Activated CD4-positive, alpha-beta T cell treated with anti-CD3 and anti-CD28 coated beads for 36 hours (primary cell): Measurements from ENCODE around the gene PDE4B. TPM values are rescaled to one million over a fixed set of nuclear protein-coding genes. Genes with fewer than 3 reads are reported as not detected.
"Not testable (repeated sequence)": the region's sequence is repeated elsewhere in the genome, so short reads cannot be mapped to it uniquely, and the experiment has no call there.

Source experiments
- ATAC-seq: fragments of 200-7000 bp; cut with Tn5 transposase; one replicate; pipeline ENCODE4 v1.10.0; 2021; ENCODE audit warnings: mild to moderate bottlenecking, moderate library complexity
- CTCF ChIA-PET: fragments of 350-600 bp; sonication (Branson Sonifier 250); formaldehyde crosslinking; loops from one replicate; lab custom pipeline; 2021; ENCODE audit warnings: antibody characterized with exemption; lab: Charles Lee
- POLR2A ChIA-PET: fragments of 350-600 bp; sonication (Branson Sonifier 250); formaldehyde crosslinking; loops from one replicate; lab custom pipeline; 2021; ENCODE audit warnings: antibody characterized with exemption, inconsistent platforms; lab: Charles Lee
- DNase-seq: peaks from one replicate; pipeline ENCODE4 v3.0.0-alpha.2; 2020
- H3K27ac Mint-ChIP-seq: one replicate; pipeline ENCODE4 v1.8.0; 2021; ENCODE audit warnings: mixed read lengths
- H3K27me3 Mint-ChIP-seq: one replicate; pipeline ENCODE4 v1.8.0; 2021; ENCODE audit warnings: mixed read lengths
- H3K36me3 Mint-ChIP-seq: one replicate; pipeline ENCODE4 v1.8.0; 2021; ENCODE audit warnings: low read depth, mixed read lengths
- H3K4me1 Mint-ChIP-seq: one replicate; pipeline ENCODE4 v1.8.0; 2021; ENCODE audit warnings: mixed read lengths
- H3K4me3 Mint-ChIP-seq: one replicate; pipeline ENCODE4 v1.8.0; 2021; ENCODE audit warnings: mild to moderate bottlenecking, moderate library complexity, mixed read lengths
- H3K9me3 Mint-ChIP-seq: one replicate; pipeline ENCODE4 v1.8.0; 2021; ENCODE audit warnings: low read depth, mixed read lengths
- intact Hi-C, 2 experiments: fragments of 100-400 bp; cut with DNase I in 1 of 2; cut with micrococcal nuclease in 1 of 2; formaldehyde crosslinking; loops; one replicate each; pipeline versions ENCODE4 v1.14.2 to v1.15.1; 2022 to 2024; cut with DNase I, micrococcal nuclease
- total RNA-seq, 2 experiments: library from RNA; stranded (reverse); gene quantifications; one replicate each; pipeline ENCODE4 v1.2.3, GENCODE V29; 2021

Gene PDE4B
- total RNA-seq, 2 experiments from 2014 or later: 24.2 to 24.7 TPM

DNA sequence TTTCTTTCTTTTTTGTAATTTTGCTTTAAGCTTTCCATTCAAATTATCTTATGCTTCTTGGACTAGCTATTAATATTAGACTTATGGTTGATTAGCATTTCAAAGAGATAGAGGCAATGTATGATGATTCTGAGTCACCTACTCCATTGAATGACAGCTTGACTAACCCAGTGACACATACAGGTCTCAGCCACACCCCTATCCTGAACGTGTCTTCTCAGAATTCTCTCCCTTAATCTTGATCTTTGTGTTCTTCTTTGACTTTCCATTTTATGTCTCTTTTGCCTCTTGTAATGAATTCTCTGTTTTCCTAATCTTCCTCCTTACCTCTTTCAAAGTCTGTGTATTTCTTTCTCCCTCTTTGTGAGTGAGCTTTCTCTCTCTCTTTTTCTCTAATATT is 241.1 kb downstream of the PDE4B start:
- Mint-ChIP-seq H3K27ac (no peak overlapping the region), H3K27me3 (peaks cover 6% of the 10 kb centered on the region), H3K9me3 (peaks cover 9% of the 10 kb centered on the region), H3K4me3 (no peak overlapping the region), H3K4me1 (no peaks in the 10 kb centered on the region), H3K36me3 (no peaks in the 10 kb centered on the region)
- intact Hi-C loops: no loop called here
- no peak for ATAC-seq
- ChIA-PET POLR2A (no interaction called here), CTCF (interaction anchor here (0.7 to 1.6 kb wide), 5 partner anchors 18 to 209 kb away, joined by 3 read pairs; no protein-coding TSS in a partner anchor)
- DNase-seq: no peak

DNA sequence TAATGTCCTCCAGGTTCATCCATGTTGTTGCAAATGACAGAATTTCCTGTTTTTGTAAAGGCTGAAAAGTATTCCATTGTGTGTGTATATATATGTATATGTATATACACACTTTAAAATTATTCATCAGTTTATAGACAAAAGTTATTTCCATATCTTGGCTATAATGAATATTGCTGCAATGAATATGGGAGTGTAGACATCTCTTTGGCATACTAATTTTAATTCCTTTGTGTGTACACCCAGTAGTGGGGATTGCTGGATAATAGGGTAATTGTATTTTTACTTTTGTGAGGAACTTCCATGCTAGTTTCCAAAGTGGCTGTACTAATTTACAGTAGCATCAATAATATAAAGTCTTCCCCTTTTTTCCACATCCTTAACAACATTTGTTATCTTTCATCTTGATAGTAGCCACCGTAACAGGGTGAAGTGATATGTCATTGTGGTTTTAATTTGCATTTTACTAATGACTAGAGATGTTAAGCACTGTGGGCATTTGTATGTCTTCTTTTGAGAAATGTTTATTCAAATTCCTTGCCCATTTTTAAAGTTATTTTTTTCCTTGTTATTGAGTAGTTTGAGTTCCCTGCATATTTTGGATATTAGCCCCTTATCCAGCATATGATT is 243.0 kb downstream of the PDE4B start:
- Mint-ChIP-seq H3K27me3 (peaks cover 6% of the 10 kb centered on the region), H3K9me3 (no peaks in the 10 kb centered on the region), H3K27ac (no peak overlapping the region), H3K36me3 (no peaks in the 10 kb centered on the region), H3K4me3 (no peak overlapping the region), H3K4me1 (no peaks in the 10 kb centered on the region)
- ATAC-seq (no peak), DNase-seq (no peak)
- intact Hi-C loops: no loop called here
- ChIA-PET CTCF (no interaction called here), POLR2A (no interaction called here)

DNA sequence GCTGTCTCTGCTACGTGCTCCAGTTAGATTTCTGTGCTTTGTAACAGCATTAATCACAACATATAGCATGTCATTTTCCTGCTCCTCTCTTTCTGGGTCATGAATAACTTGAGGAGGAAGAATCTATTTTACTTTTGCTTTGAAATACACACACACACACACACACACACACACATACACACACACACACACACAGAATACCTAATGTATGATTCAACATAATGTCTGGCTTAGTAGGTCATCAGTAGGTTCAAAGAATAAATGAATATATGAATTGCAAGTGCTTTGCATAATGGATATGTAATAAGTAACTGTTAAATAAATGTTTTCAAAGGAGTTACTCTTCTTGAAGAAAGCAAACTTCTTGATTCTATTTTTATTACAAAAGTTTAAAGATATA is 249.0 kb downstream of the PDE4B start:
- intact Hi-C loops: no loop called here
- Mint-ChIP-seq H3K4me1 (no peaks in the 10 kb centered on the region), H3K27me3 (peaks cover 13% of the 10 kb centered on the region), H3K27ac (no peak overlapping the region), H3K9me3 (no peaks in the 10 kb centered on the region), H3K4me3 (no peak overlapping the region), H3K36me3 (no peaks in the 10 kb centered on the region)
- no peak for ATAC-seq
- no peak for DNase-seq
- ChIA-PET CTCF (interaction anchor here (1.1 kb wide), 1 partner anchor 11 kb away, joined by 3 read pairs; no protein-coding TSS in a partner anchor), POLR2A (no interaction called here)

DNA sequence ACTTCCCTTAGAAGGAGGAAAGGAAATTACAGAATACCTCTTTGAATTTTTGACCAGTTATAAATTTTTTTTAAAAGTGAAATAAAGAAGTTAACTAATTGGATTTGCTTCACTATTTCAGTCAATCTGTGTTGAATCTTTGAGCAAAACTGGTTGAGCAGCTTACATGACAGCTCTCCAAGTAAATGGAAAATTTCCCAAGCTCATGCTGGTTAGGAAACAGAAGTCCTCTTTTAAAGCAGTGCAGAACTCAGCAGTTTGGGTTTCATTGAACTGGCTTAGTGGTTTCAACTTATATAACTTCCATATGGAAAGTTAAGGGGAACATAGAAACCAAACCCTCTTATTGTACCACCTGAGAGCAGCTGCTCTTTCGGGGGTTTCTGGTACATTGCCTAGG is 250.5 kb downstream of the PDE4B start:
- Mint-ChIP-seq H3K27ac (no peak overlapping the region), H3K27me3 (peaks cover 13% of the 10 kb centered on the region), H3K4me3 (no peak overlapping the region), H3K4me1 (no peaks in the 10 kb centered on the region), H3K36me3 (no peaks in the 10 kb centered on the region), H3K9me3 (no peaks in the 10 kb centered on the region)
- ChIA-PET POLR2A (no interaction called here), CTCF (interaction anchor here (1.3 kb wide), 1 partner anchor 199 kb away, joined by 3 read pairs; no protein-coding TSS in a partner anchor)
- intact Hi-C loops: no loop called here
- DNase-seq (no peak), ATAC-seq (no peak)

DNA sequence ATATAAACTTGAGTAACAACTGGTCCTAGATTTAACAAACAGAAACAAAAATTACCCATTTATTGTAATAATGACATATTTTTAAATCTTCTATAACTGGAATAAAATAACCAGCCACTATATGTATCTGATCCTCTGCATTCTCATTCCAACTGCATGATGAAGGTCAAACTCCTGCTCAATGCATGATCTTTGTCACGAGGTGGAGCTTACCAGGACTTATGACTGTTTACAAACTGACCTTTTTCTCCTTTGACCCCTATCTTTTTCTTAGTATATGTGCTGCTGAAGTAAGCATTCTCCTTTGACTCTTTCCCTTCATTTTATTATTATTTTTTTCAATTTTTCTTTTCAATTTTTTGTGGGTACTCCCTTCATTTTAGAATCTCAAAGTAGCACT is 252.2 kb downstream of the PDE4B start:
- CTCF ChIA-PET: no interaction called here
- Mint-ChIP-seq H3K9me3 (no peaks in the 10 kb centered on the region), H3K36me3 (no peaks in the 10 kb centered on the region), H3K4me3 (no peak overlapping the region), H3K27me3 (peaks cover 10% of the 10 kb centered on the region), H3K27ac (no peak overlapping the region), H3K4me1 (no peaks in the 10 kb centered on the region)
- ATAC-seq (no peak), DNase-seq (no peak)
- intact Hi-C loops: loop anchor here in 1 of 2 experiments (1.0 kb wide), 1 partner anchor 17 kb away; no protein-coding TSS in a partner anchor
- POLR2A ChIA-PET: no interaction called here

DNA sequence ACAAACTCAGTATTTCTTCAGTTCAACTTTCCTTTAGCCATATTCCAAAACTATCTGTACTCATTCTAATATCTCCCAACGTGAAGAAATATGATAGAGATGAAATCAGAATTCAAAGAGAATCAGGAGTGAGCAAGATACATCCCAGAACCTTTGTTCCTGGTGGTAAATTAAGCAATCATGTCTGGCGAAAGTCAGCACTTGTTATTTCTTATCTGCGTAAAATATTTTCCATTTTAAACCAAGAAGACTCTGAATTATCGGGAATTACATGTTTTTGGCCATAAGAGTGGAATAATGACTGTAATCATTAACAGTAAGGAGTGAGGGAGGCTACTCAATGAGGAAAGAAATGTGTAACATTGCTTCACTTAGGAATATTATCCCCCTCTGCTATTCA is 253.7 kb downstream of the PDE4B start:
- Mint-ChIP-seq H3K27me3 (peaks cover 12% of the 10 kb centered on the region), H3K27ac (no peak overlapping the region), H3K4me1 (no peaks in the 10 kb centered on the region), H3K4me3 (no peak overlapping the region), H3K36me3 (no peaks in the 10 kb centered on the region), H3K9me3 (no peaks in the 10 kb centered on the region)
- intact Hi-C loops: no loop called here
- ATAC-seq: no peak
- POLR2A ChIA-PET: no interaction called here
- no peak for DNase-seq
- CTCF ChIA-PET: no interaction called here

DNA sequence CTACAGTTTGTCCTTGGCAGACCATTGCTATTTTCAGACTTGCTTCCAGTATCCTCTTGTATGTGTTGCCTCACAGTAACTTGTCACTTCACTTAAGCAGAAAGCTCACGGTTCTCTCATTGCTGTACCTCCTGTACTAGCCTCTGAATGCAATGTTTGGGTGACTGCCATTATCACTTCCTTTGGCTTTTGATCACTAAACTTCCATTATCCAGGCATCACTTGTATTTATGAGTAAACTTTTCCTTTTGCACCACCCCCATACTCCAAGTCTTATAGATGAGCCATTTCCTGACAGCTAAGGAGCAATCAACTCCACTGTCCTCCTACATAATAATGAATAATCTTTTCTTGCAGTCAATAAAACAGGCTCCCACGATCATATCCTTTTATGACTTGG is 255.3 kb downstream of the PDE4B start:
- H3K9me3 Mint-ChIP-seq: no peaks in the 10 kb centered on the region
- DNase-seq (no peak), ATAC-seq (no peak)
- POLR2A ChIA-PET: no interaction called here
- intact Hi-C loops: no loop called here
- H3K27me3 Mint-ChIP-seq: peaks cover 12% of the 10 kb centered on the region
- H3K36me3 Mint-ChIP-seq: no peaks in the 10 kb centered on the region
- no peak overlapping the region for H3K27ac Mint-ChIP-seq
- H3K4me3 Mint-ChIP-seq: no peak overlapping the region
- CTCF ChIA-PET: interaction anchor here (0.6 to 1.0 kb wide), 2 partner anchors 32 to 183 kb away, joined by 3 read pairs; no protein-coding TSS in a partner anchor
- no peaks in the 10 kb centered on the region for H3K4me1 Mint-ChIP-seq

DNA sequence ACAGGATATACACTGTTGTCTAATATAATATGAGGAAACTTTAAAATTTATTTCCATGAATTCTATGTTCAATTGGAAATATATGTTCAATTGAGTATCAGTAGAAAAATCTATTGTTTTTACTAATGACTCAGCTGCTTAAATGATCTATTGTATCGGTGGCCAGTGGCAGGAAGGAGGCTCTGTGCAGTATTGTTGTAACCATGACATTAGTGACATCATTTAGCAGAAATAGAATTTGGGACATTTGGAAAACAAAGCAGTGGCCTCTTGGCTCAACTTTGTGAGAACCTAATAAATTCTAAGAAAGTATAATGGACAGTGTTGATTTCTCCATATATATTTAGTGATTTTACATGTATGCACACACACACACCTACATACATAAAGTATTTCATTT is 257.4 kb downstream of the PDE4B start:
- Mint-ChIP-seq H3K36me3 (no peaks in the 10 kb centered on the region), H3K27me3 (peaks cover 12% of the 10 kb centered on the region), H3K9me3 (no peaks in the 10 kb centered on the region), H3K4me3 (no peak overlapping the region), H3K4me1 (no peaks in the 10 kb centered on the region), H3K27ac (no peak overlapping the region)
- intact Hi-C loops: no loop called here
- ATAC-seq (no peak), DNase-seq (no peak)
- CTCF ChIA-PET: no interaction called here
- POLR2A ChIA-PET: no interaction called here

DNA sequence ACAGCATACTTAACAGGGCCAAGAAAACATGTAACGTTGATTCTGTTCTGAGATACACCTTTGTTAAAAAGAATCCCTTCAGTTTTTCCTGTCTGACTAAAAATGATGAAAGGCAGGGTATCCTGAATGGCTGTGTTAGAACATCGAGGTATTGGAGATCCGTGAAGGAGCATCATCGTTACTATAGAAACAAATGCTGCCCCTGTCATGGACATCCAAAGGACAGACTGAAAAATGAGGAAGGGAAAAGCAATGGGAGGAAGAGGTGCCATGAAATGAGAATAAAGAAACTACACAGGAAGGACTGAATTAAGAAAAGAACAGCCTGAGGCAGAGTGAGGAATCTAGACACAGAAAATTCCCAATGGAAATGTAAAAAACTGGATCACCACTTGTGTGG is 257.9 kb downstream of the PDE4B start:
- no peak overlapping the region for H3K27ac Mint-ChIP-seq
- no peaks in the 10 kb centered on the region for H3K4me1 Mint-ChIP-seq
- H3K4me3 Mint-ChIP-seq: no peak overlapping the region
- no peaks in the 10 kb centered on the region for H3K9me3 Mint-ChIP-seq
- POLR2A ChIA-PET: no interaction called here
- DNase-seq (no peak), ATAC-seq (no peak)
- CTCF ChIA-PET: no interaction called here
- peaks cover 11% of the 10 kb centered on the region for H3K27me3 Mint-ChIP-seq
- intact Hi-C loops: no loop called here
- H3K36me3 Mint-ChIP-seq: no peaks in the 10 kb centered on the region

DNA sequence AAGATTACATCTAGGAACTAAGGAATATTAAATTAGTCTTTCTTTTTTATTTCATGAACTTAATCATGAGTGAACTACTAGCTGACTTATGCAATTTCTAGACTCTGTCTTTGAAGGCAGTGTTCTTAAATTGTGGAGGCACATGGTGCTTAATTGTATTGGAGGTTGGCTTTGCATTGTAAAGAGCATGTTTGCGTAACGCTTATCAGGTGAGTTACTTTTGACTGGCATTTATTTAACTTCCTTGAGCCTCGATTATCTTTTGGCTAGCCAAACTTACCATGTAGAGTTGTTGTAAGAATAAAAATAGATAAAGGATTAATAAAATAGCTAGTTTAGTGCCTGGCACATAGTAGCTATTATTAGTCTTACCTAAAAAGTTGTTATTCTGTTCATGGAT is 262.4 kb downstream of the PDE4B start:
- no peak overlapping the region for H3K4me3 Mint-ChIP-seq
- ChIA-PET POLR2A (no interaction called here), CTCF (interaction anchor here (1.1 kb wide), 1 partner anchor 187 kb away, joined by 3 read pairs; no protein-coding TSS in a partner anchor)
- intact Hi-C loops: no loop called here
- peaks cover 2% of the 10 kb centered on the region for H3K9me3 Mint-ChIP-seq
- ATAC-seq (no peak), DNase-seq (no peak)
- H3K27ac Mint-ChIP-seq: no peak overlapping the region
- H3K4me1 Mint-ChIP-seq: no peaks in the 10 kb centered on the region
- H3K27me3 Mint-ChIP-seq: peaks cover 14% of the 10 kb centered on the region
- H3K36me3 Mint-ChIP-seq: no peaks in the 10 kb centered on the region

DNA sequence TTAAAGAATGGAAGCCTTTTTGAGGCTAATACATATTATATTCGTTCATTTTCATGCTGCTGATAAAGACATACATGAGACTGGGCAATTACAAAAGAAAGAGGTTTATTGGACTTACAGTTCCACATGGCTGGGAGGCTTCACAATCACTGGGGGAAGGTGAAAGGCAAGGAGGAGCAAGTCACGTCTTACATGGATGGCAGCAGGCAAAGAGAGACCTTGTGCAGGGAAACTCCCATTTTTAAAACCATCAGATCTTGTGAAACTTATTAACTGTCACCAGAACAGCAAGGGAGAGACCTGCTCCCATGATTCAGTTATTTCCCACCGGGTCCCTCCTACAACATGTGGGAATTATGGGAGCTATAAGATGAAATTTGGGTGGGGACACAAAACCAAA is 264.8 kb downstream of the PDE4B start:
- H3K27ac Mint-ChIP-seq, H3K4me1 Mint-ChIP-seq, DNase-seq, ATAC-seq, H3K9me3 Mint-ChIP-seq, intact Hi-C loops, POLR2A ChIA-PET, H3K36me3 Mint-ChIP-seq, CTCF ChIA-PET, H3K4me3 Mint-ChIP-seq: not testable (repeated sequence)
- H3K27me3 Mint-ChIP-seq: peaks cover 17% of the 10 kb centered on the region

DNA sequence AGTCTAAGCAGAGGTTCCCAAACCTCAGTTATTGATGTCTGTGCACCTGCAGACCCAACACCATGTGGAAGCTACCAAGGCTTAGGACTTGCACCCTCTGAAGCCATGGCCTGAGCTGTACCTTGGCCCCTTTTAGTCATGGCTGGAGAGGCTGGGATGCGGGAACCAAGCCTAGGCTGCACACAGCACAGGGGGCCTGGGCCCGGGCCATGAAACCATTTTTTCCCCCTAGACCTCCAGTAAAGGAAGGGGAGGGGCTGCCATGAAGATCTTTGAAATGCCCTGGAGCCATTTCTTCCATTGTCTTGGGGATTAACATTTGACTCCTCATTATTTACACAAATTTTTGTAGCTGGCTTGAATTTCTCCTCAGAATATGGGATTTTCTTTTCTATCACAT is 265.9 kb downstream of the PDE4B start:
- Mint-ChIP-seq H3K4me3 (no peak overlapping the region), H3K27ac (no peak overlapping the region), H3K27me3 (peaks cover 20% of the 10 kb centered on the region), H3K9me3 (peaks cover 2% of the 10 kb centered on the region), H3K4me1 (no peaks in the 10 kb centered on the region), H3K36me3 (no peaks in the 10 kb centered on the region)
- no peak for DNase-seq
- intact Hi-C loops: no loop called here
- ChIA-PET POLR2A (no interaction called here), CTCF (no interaction called here)
- no peak for ATAC-seq
